ENCODE measurements around the gene CHRM2. TPM values are rescaled to one million over a fixed set of nuclear protein-coding genes. Genes with fewer than 3 reads are reported as not detected.

Gene CHRM2
- total RNA-seq, 4 donors from 2014 or later: 0.49 to 5.6 TPM; not detected in 2

DNA sequence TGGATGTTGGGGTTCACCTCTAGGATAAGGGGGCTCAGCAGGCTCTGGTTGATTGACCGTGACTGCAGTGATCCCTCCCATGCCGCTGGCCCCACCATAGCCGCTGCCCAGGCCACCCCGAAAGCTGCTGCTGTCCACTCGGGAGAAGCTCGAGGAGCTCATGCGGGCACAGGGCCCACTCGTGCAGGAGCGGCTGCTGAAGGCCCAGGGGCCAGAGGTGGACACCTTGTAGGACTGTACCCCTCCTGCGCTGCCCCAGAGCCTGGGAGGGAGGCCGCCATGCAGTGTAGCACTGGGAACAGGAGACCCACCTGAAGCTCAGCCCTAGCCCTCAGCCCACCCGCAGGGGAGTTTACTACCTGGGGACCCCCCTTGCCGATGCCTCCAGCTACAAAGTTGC lies 70.0 kb downstream of the CHRM2 start:
- Histone ChIP-seq H3K9me3 (no peaks in the 10 kb centered on the region), H3K4me3 (no peak overlapping the region), H3K4me1 (no peaks in the 10 kb centered on the region), H3K27me3 (no peaks in the 10 kb centered on the region), H3K36me3 (no peaks in the 10 kb centered on the region), H3K27ac (no peak overlapping the region)
- TF ChIP-seq POLR2A (IDR thresholded peaks at IDR 0.05): no peak
- TF ChIP-seq, protein P1, sequence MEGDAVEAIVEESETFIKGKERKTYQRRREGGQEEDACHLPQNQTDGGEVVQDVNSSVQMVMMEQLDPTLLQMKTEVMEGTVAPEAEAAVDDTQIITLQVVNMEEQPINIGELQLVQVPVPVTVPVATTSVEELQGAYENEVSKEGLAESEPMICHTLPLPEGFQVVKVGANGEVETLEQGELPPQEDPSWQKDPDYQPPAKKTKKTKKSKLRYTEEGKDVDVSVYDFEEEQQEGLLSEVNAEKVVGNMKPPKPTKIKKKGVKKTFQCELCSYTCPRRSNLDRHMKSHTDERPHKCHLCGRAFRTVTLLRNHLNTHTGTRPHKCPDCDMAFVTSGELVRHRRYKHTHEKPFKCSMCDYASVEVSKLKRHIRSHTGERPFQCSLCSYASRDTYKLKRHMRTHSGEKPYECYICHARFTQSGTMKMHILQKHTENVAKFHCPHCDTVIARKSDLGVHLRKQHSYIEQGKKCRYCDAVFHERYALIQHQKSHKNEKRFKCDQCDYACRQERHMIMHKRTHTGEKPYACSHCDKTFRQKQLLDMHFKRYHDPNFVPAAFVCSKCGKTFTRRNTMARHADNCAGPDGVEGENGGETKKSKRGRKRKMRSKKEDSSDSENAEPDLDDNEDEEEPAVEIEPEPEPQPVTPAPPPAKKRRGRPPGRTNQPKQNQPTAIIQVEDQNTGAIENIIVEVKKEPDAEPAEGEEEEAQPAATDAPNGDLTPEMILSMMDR (IDR thresholded peaks at IDR 0.05): no peak
- DNase-seq: no peak
- intact Hi-C loops (cut with DNase I; ENCODE audit: low total_unique reads): no loop called here

DNA sequence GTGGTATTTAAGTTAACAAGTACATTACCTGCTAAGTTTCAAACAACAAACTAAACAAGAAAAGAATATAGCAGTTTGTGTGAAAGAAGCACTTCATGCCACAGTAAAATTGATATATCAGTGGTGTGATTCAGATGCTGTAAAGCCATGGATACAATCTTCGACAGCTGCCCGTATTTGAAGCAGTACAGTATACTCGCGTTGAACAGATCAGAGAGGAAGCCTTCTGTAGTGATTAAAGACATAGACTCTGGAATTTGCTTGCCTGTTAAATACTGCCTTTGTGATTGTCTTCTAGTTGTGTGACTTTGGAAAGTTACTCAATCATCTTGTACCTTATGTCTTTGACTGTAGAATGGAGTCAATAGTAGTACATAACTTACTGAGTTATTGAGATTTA lies 71.7 kb downstream of the CHRM2 start:
- no peaks in the 10 kb centered on the region for H3K4me1 ChIP-seq
- H3K4me3 ChIP-seq: no peak overlapping the region
- intact Hi-C loops (cut with DNase I; ENCODE audit: low total_unique reads): no loop called here
- no peaks in the 10 kb centered on the region for H3K9me3 ChIP-seq
- no peaks in the 10 kb centered on the region for H3K27me3 ChIP-seq
- no peak overlapping the region for H3K27ac ChIP-seq
- DNase-seq: no peak
- H3K36me3 ChIP-seq: no peaks in the 10 kb centered on the region
- TF ChIP-seq, protein P1 (IDR thresholded peaks at IDR 0.05): no peak
- TF ChIP-seq POLR2A (IDR thresholded peaks at IDR 0.05): no peak

- Histone ChIP-seq H3K27me3 (no peaks in the 10 kb centered on the region), H3K4me1 (no peaks in the 10 kb centered on the region), H3K36me3 (no peaks in the 10 kb centered on the region), H3K9me3 (no peaks in the 10 kb centered on the region), H3K4me3 (no peak overlapping the region), H3K27ac (no peak overlapping the region)
- no peak for DNase-seq
- TF ChIP-seq POLR2A (IDR thresholded peaks at IDR 0.05): no peak
- TF ChIP-seq, protein P1 (IDR thresholded peaks at IDR 0.05): no peak
- intact Hi-C loops (cut with DNase I; ENCODE audit: low total_unique reads): no loop called here
These were observed 72.5 kb downstream of the CHRM2 start for GRCh38 chr7:136940917-136941316.

DNA sequence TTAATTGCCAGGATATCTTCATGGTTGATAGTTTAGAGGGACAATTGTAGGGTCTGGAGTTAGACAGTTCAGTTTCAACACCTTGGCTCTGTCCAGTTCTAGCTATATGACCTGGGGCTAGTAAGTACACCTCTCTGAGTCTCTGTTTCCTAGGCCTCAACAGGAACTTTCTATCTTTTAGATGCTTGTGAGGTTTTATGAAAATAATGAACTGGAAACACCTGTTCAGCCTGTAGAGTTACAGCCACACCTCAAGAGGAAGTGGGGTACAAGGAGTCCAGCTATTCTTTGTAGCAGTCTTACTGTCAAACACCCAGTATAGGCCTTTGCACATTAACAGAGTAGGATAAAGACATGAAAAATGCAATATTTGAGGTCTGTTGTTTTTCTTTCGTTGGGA lies 73.4 kb downstream of the CHRM2 start:
- Histone ChIP-seq H3K27me3 (no peaks in the 10 kb centered on the region), H3K27ac (no peak overlapping the region), H3K9me3 (no peaks in the 10 kb centered on the region), H3K4me3 (no peak overlapping the region), H3K36me3 (no peaks in the 10 kb centered on the region), H3K4me1 (no peaks in the 10 kb centered on the region)
- no peak for TF ChIP-seq POLR2A (IDR thresholded peaks at IDR 0.05)
- TF ChIP-seq, protein P1 (IDR thresholded peaks at IDR 0.05): no peak
- intact Hi-C loops (cut with DNase I; ENCODE audit: low total_unique reads): no loop called here
- DNase-seq: no peak

DNA sequence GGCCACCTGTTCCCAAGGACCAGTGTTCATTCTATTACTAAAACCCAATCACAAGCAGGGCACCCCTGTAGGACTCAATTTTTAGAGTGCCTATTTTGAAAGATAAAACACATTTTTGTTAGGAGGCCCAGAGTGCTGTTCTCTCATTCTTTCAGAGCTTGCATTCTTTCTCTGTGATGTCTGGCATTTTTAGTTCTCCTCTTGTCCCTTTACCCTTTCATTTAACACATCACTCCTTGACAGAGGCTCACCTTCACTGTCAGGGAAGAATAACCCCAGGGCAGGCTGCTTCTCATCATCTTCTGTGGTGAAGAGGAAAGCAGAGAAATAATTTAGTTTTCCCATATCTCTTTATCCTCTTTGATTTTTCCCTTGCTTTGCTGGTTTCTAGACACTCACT lies 73.9 kb downstream of the CHRM2 start:
- DNase-seq: no peak
- intact Hi-C loops (cut with DNase I; ENCODE audit: low total_unique reads): no loop called here
- no peaks in the 10 kb centered on the region for H3K36me3 ChIP-seq
- H3K4me1 ChIP-seq: no peaks in the 10 kb centered on the region
- H3K9me3 ChIP-seq: no peaks in the 10 kb centered on the region
- H3K27me3 ChIP-seq: no peaks in the 10 kb centered on the region
- H3K27ac ChIP-seq: no peak overlapping the region
- TF ChIP-seq, protein P1 (IDR thresholded peaks at IDR 0.05): no peak
- TF ChIP-seq POLR2A (IDR thresholded peaks at IDR 0.05): no peak
- H3K4me3 ChIP-seq: no peak overlapping the region

Data from uterus (tissue), 4 donors.